HL-60 (cell line): ENCODE data around the gene LBR.

Experiments
- DNase-seq, 2 experiments: peaks; one replicate each; pipeline ENCODE4 v3.0.0-alpha.2; 2010 to 2020; ENCODE audit warnings: low read depth in 1 of 2, low spot score in 1 of 2
- H3K27ac ChIP-seq: fragments of 250-450 bp; sonication (Bioruptor Pico); replicated peaks from 2 replicates; pipeline ENCODE4 v1.5.1; 2020; ENCODE audit warnings: mild to moderate bottlenecking, moderate library complexity
- H3K27me3 ChIP-seq: fragments of 250-450 bp; sonication (Bioruptor Pico); 2 replicates; pipeline ENCODE4 v1.5.1; 2021; ENCODE audit warnings: mild to moderate bottlenecking, moderate library complexity; ENCODE audit not compliant: insufficient read depth, poor library complexity, severe bottlenecking
- H3K4me3 ChIP-seq: replicated peaks from 2 replicates; pipeline ENCODE4 v1.5.1; 2011; ENCODE audit warnings: mild to moderate bottlenecking, control low read depth, low read length; ENCODE audit not compliant: insufficient read depth
- CTCF ChIP-seq: IDR thresholded peaks from one replicate; pipeline ENCODE4 v1.5.1; 2011; ENCODE audit warnings: low read length, control low read depth, inconsistent platforms; ENCODE audit not compliant: insufficient read depth
- GABPA ChIP-seq: IDR thresholded peaks from 2 replicates; pipeline ENCODE4 v1.6.1; 2012; ENCODE audit warnings: low read depth
- POLR2AphosphoS5 ChIP-seq: IDR thresholded peaks from 2 replicates; pipeline ENCODE4 v1.6.1; 2012; ENCODE audit warnings: low read depth
- REST ChIP-seq: IDR thresholded peaks from 2 replicates; pipeline ENCODE4 v1.6.1; 2012; ENCODE audit warnings: low read depth; ENCODE audit not compliant: insufficient replicate concordance
- SPI1 ChIP-seq: IDR thresholded peaks from 2 replicates; pipeline ENCODE4 v1.6.1; 2012; ENCODE audit warnings: low read depth, mild to moderate bottlenecking, borderline replicate concordance

The LBR gene

DNA sequence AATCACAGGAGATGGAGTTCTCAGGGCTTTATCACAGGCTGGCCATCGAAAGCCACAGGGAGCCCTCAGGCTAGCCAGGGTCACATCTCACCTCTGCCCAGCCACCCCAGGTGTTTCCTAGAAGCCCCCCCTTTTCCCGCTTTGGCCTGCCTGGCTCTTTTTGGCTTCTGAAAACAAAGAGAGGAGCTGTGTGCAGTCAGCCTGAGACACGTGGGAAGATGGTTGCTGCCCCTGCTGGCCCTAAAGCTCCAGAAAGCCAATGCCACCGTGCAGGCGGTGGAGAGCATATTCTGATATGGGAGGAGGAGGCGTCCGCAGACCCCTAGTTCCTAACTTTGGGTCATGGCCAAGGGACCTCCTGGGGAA, 18.7 kb upstream of the LBR start:
- no peak for DNase-seq
- no peaks in the 10 kb centered on the region for H3K27me3 ChIP-seq
- H3K4me3 ChIP-seq: no peak overlapping the region
- TF ChIP-seq REST (no peak), GABPA (no peak), CTCF (no peak), POLR2AphosphoS5 (no peak), SPI1 (no peak)
- H3K27ac ChIP-seq: no peak overlapping the region

- DNase-seq: no peak
- Histone ChIP-seq H3K4me3 (no peak overlapping the region), H3K27ac (peak overlapping the region; percentile 90), H3K27me3 (no peaks in the 10 kb centered on the region)
- TF ChIP-seq GABPA (no peak), REST (no peak), POLR2AphosphoS5 (no peak), CTCF (no peak), SPI1 (no peak)
Measured at GRCh38 chr1:225445639-225446594, 18.1 kb upstream of the LBR start.

DNA sequence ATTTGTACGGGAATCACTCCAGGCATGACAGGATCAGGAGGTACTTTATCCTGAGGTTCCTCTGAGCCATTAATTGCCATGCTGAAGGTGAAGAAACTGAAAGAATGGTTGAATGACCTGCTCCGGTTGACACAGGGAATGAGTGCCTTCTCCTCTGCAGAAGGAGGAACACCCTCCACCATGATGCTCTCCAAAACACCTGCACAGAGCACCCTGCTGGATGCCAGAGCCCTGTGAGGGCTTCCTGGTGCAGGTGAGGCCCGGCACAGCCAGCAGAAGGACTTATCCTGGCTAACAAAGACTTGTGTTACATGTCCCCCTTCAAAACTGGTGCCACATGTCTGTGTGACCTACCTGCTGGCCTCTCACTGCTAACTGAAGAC, 14.3 kb upstream of the LBR start:
- DNase-seq: no peak
- H3K27me3 ChIP-seq: no peaks in the 10 kb centered on the region
- H3K4me3 ChIP-seq: no peak overlapping the region
- TF ChIP-seq SPI1: no peak
- no peak for TF ChIP-seq POLR2AphosphoS5
- TF ChIP-seq CTCF: no peak
- no peak for TF ChIP-seq GABPA
- TF ChIP-seq REST: no peak
- no peak overlapping the region for H3K27ac ChIP-seq
